ENCODE measurements around the gene HSF2.

The HSF2 gene

DNA sequence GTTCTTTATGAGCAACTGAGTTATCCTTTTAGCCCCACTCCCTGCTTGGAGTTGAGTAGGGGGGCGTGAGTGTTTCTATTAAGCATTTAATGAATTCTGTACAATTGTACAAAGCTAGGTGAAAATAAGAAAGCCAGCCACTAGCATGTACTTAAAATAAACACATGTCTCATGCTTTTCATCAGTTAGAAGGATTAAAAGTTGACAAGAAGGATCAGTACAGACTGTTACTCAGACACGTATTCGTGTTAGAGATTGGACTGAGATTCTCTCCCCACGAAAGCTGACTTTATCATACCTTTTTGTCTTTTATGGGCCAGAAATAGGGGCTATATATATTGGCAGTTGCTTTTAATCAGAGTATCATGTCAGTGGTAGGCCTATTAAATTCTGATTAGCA is 1.7 kb downstream of the HSF2 start:
- H3K9me2 ChIP-seq (replicated peaks; ENCODE audit: control insufficient read depth, low read length) = no peaks in the 10 kb centered on the region
- peaks cover 26% of the 10 kb centered on the region for H3K4me1 ChIP-seq (ENCODE audit: control insufficient read depth, low read length)
- no peak overlapping the region for H3K27ac ChIP-seq (ENCODE audit: low read depth, low read length)
- peak overlapping the region; percentile 99 for H3K4me2 ChIP-seq (ENCODE audit: low read length)
- no peaks in the 10 kb centered on the region for H3K9me3 ChIP-seq (ENCODE audit: control insufficient read depth, insufficient read depth, low read length)
- TF ChIP-seq, protein P1, sequence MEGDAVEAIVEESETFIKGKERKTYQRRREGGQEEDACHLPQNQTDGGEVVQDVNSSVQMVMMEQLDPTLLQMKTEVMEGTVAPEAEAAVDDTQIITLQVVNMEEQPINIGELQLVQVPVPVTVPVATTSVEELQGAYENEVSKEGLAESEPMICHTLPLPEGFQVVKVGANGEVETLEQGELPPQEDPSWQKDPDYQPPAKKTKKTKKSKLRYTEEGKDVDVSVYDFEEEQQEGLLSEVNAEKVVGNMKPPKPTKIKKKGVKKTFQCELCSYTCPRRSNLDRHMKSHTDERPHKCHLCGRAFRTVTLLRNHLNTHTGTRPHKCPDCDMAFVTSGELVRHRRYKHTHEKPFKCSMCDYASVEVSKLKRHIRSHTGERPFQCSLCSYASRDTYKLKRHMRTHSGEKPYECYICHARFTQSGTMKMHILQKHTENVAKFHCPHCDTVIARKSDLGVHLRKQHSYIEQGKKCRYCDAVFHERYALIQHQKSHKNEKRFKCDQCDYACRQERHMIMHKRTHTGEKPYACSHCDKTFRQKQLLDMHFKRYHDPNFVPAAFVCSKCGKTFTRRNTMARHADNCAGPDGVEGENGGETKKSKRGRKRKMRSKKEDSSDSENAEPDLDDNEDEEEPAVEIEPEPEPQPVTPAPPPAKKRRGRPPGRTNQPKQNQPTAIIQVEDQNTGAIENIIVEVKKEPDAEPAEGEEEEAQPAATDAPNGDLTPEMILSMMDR (IDR thresholded peaks at IDR 0.05; ENCODE audit: low read depth, low read length, poor library complexity, severe bottlenecking) = no peak
- TF ChIP-seq EZH2phosphoT487 (IDR thresholded peaks at IDR 0.05; ENCODE audit: borderline replicate concordance, low read length) = no peak
- no peaks in the 10 kb centered on the region for H3K27me3 ChIP-seq (ENCODE audit: control insufficient read depth, low read length)
- peaks cover 15% of the 10 kb centered on the region for H4K20me1 ChIP-seq (ENCODE audit: control insufficient read depth, insufficient read depth, low read depth, low read length)
- H3K79me2 ChIP-seq (ENCODE audit: control insufficient read depth, low read length) = peaks cover 66% of the 10 kb centered on the region
- H3F3A ChIP-seq (ENCODE audit: control insufficient read depth, insufficient read depth) = no peaks in the 10 kb centered on the region
- H3K36me3 ChIP-seq (ENCODE audit: control insufficient read depth, low read length) = peaks cover 46% of the 10 kb centered on the region
- peak overlapping the region; percentile 98 for H3K4me3 ChIP-seq (ENCODE audit: low read length)

DNA sequence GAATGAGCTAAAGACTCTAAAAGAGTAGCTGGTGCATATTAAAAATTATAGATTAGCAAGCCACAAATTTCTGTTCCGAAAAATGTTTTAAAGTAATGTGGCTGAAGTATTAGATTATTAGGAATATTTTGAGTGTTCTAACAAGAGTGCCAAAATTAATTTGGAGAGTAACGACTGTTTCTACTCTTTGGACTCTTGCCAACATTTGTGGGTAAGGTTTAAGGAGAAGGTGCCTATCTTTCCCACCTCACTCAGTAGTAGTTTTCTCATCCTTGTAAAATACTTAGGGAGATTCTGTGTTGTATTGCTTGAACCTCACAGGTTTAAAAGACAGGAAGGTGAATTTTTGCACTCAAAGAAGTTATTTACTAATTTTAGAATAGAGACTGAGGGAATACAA is 5.0 kb downstream of the HSF2 start:
- Histone ChIP-seq H3K4me3 (ENCODE audit: low read length) (no peak overlapping the region), H3K4me2 (ENCODE audit: low read length) (no peak overlapping the region), H4K20me1 (ENCODE audit: control insufficient read depth, insufficient read depth, low read depth, low read length) (peaks cover 15% of the 10 kb centered on the region), H3K79me2 (ENCODE audit: control insufficient read depth, low read length) (peaks cover 100% of the 10 kb centered on the region), H3K9me2 (replicated peaks; ENCODE audit: control insufficient read depth, low read length) (no peaks in the 10 kb centered on the region), H3F3A (ENCODE audit: control insufficient read depth, insufficient read depth) (no peaks in the 10 kb centered on the region), H3K36me3 (ENCODE audit: control insufficient read depth, low read length) (peaks cover 65% of the 10 kb centered on the region), H3K9me3 (ENCODE audit: control insufficient read depth, insufficient read depth, low read length) (no peaks in the 10 kb centered on the region), H3K4me1 (ENCODE audit: control insufficient read depth, low read length) (peaks cover 26% of the 10 kb centered on the region), H3K27ac (ENCODE audit: low read depth, low read length) (no peak overlapping the region), H3K27me3 (ENCODE audit: control insufficient read depth, low read length) (no peaks in the 10 kb centered on the region)
- no peak for TF ChIP-seq EZH2phosphoT487 (IDR thresholded peaks at IDR 0.05; ENCODE audit: borderline replicate concordance, low read length)
- TF ChIP-seq, protein P1 (IDR thresholded peaks at IDR 0.05; ENCODE audit: low read depth, low read length, poor library complexity, severe bottlenecking) = no peak

DNA sequence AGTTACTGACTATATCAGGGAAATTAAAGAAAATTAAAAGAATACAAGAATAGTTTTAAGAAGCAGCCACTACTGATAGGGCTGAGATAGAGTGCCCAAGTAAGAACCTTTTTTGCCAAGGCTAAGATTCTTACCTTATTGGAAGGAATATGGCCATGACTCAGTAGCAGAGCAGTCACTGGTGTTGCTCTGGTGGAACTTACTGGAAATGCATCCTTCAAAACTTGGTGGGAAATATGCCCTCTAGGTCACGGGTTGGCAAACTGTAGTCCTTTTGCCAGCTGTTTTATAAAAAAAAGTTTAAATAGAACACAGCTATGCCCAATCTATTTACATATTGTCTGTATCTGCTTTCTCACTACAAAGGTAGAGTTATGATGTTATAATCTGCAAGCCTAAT is 6.0 kb downstream of the HSF2 start:
- TF ChIP-seq, protein P1 (IDR thresholded peaks at IDR 0.05; ENCODE audit: low read depth, low read length, poor library complexity, severe bottlenecking) = no peak
- TF ChIP-seq EZH2phosphoT487 (IDR thresholded peaks at IDR 0.05; ENCODE audit: borderline replicate concordance, low read length) = no peak
- H3K9me2 ChIP-seq (replicated peaks; ENCODE audit: control insufficient read depth, low read length) = no peaks in the 10 kb centered on the region
- peaks cover 15% of the 10 kb centered on the region for H4K20me1 ChIP-seq (ENCODE audit: control insufficient read depth, insufficient read depth, low read depth, low read length)
- no peak overlapping the region for H3K27ac ChIP-seq (ENCODE audit: low read depth, low read length)
- peaks cover 99% of the 10 kb centered on the region for H3K79me2 ChIP-seq (ENCODE audit: control insufficient read depth, low read length)
- H3K36me3 ChIP-seq (ENCODE audit: control insufficient read depth, low read length) = peaks cover 59% of the 10 kb centered on the region
- H3K9me3 ChIP-seq (ENCODE audit: control insufficient read depth, insufficient read depth, low read length) = no peaks in the 10 kb centered on the region
- H3K27me3 ChIP-seq (ENCODE audit: control insufficient read depth, low read length) = no peaks in the 10 kb centered on the region
- H3K4me2 ChIP-seq (ENCODE audit: low read length) = no peak overlapping the region
- peaks cover 25% of the 10 kb centered on the region for H3K4me1 ChIP-seq (ENCODE audit: control insufficient read depth, low read length)
- no peaks in the 10 kb centered on the region for H3F3A ChIP-seq (ENCODE audit: control insufficient read depth, insufficient read depth)
- H3K4me3 ChIP-seq (ENCODE audit: low read length) = no peak overlapping the region

All from DOHH2 (cell line).